Iris pigment epithelial cell (primary cell): ENCODE data around the gene CCNQ.

Experiments used
- DNase-seq: peaks from one replicate; pipeline ENCODE4 v3.0.0-alpha.2; 2011; ENCODE audit warnings: low read depth

Gene CCNQ

GRCh38 chrX:153596981-153597750, 1.8 kb downstream of the CCNQ start:
- no peak for DNase-seq

GRCh38 chrX:153595859-153596857, 2.8 kb downstream of the CCNQ start:
- no peak for DNase-seq

- DNase-seq, result no peak
Measured at GRCh38 chrX:153595387-153595786, 3.6 kb downstream of the CCNQ start.

GRCh38 chrX:153593811-153594500, 5.0 kb downstream of the CCNQ start:
- no peak for DNase-seq

- DNase-seq, result no peak
Measured at GRCh38 chrX:153592966-153593688, 5.8 kb downstream of the CCNQ start.

GRCh38 chrX:153592091-153592833, 6.7 kb downstream of the CCNQ start:
- no peak for DNase-seq

- DNase-seq, result no peak
Measured at GRCh38 chrX:153590961-153591956, 7.7 kb downstream of the CCNQ start.

- no peak for DNase-seq
Measured at GRCh38 chrX:153588782-153589446, 10.0 kb downstream of the CCNQ start.

- DNase-seq, result no peak
Measured at GRCh38 chrX:153588021-153588781, 10.7 kb downstream of the CCNQ start.

- DNase-seq, result no peak
Measured at GRCh38 chrX:153587342-153587741, 11.6 kb downstream of the CCNQ start.

GRCh38 chrX:153585827-153586226, 13.1 kb downstream of the CCNQ start:
- no peak for DNase-seq

GRCh38 chrX:153583433-153583832, 15.5 kb downstream of the CCNQ start:
- DNase-seq, result no peak

GRCh38 chrX:153582896-153583295, 16.0 kb downstream of the CCNQ start:
- peak; percentile 39 for DNase-seq

GRCh38 chrX:153580700-153581386, 18.1 kb downstream of the CCNQ start:
- no peak for DNase-seq

- no peak for DNase-seq
Measured at GRCh38 chrX:153578889-153579288, 20.1 kb downstream of the CCNQ start.

- no peak for DNase-seq
Measured at GRCh38 chrX:153578200-153578835, 20.6 kb downstream of the CCNQ start.

GRCh38 chrX:153576961-153577360, 22.0 kb downstream of the CCNQ start:
- no peak for DNase-seq
